HTR-8/SVneo (cell line): Measurements from ENCODE around the gene CRAT.
A peak's percentile ranks its signal among the peaks of the same experiment; 100 is the strongest.

Source experiments
- DNase-seq: peaks from one replicate; pipeline ENCODE4 v3.0.0; 2011; ENCODE audit warnings: low spot score, mixed read lengths; ENCODE audit not compliant: insufficient read length
- FAIRE-seq: peaks from 2 replicates; lab custom pipeline; 2011; peaks lifted over from hg19 to GRCh38; lab: Jason Lieb, UNC

CRAT gene

DNA sequence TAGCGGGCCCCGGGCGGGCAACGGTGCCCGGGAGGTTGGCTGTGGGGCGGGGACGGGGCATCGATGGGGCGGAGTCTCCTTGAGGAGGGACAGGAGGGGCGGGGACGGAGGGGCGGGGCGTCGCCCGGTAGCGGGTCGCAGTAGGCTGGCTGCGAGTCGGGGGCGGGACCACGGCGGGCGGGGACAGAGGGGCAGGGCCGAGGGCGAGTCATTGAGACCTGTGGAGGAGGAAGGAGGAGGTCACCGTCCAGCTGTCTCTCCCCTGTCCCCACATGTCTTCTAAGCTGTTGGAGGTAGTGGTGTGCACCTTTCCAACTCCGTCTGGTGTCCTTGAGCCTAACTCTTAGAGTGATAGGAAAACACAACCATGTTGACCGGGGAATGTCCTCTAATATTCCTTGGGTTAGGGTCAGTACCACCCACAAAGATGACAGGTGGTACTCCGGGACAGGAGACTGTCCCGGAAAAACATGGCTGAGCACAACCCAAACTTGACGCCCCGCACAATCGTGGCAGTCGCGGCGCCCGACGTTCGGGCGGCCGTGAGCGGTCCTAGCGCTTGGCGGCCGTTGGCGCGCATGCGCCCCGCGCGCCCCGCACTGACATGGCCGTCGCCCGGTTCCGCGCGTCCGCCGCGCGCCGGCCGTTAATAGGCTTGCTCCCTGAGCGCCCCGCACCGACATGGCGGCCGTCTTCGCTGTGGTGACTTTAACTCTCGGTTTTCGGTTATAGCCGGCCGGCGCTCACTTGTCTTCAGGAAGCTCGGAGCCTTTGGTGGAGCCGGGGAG is at the start of gene CRAT, which contains the start of gene PTPA:
TSS of gene CRAT (minus strand) at position 54 of the 788 bp plus-strand sequence. CDS start 284 bp downstream, outside the sequence.
TSS of gene PTPA (plus strand) at position 676 of the 788 bp plus-strand sequence. CDS start 186 bp downstream, outside the sequence.
- DNase-seq = peak; percentile 93
- no peak for FAIRE-seq

DNA sequence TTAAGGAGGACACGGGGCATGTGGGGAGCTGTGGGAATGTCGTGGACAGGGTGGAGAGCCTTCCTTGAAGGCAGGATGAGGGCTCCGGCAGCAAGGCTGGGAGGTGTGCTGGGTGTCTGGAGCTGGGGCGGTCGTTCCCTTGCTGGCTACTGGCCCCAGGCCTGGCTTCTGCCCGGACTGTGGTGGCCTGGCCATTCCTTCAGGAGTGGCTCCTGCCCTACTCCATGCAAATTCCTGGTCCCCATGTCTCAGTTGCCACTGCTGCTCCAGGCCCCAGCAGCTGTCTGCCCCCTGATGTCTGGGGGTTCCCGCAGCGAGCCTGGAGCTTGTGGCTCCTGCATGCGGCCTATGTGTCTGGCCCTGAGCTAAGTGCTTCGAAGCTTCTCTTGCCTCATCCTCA is 45.6 kb upstream of the CRAT start:
- no peak for FAIRE-seq
- DNase-seq = no peak

DNA sequence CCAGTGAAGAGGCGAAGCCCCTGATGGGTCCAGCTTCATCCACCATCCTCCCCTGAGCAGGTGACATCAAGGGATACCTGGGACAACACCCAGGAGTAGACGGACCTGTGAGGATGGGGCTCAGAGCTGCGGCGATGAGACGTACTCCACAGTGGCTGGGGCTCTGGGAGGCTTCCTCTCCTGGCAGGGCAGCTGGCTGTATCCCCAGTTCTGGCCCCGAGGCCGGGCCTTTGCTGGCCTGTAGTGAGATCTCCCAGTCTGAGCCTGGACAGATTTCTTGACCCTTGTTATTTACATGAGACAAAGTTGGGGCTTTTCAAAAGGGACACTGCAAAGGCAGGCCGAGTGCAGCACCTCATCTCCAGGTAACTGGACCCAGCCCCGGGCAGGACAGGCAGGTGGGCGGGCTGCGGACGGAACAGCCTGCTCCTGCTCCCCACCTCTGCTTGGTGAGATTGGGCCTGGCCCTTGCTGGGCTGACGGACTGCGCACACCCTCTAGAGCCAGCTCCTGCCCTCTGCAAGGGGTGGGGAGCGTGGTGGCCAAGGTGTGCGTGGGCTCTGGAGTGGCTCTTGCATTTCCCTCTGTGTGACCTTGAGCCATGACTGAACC is 44.4 kb upstream of the CRAT start:
- DNase-seq (no peak), FAIRE-seq (no peak)

DNA sequence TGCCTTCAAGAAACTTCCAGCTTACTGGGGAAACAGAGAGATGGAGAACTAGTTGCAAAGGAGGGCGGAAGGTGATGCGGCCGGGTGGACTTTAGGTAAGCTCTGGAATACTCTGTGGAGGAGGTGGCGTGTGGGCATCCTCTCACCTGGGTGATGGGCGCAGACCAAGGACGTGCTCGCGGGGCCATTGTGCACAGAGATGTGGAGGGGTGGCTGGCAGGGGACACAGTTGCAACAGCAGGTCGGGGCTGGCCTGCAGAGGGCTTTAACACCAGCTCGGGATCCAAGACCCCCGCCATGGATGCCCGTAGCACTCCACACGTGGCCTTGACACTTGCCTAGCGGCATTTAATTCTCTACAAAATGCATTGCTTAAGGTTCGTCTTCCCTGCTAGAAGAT is 40.9 kb upstream of the CRAT start:
- no peak for FAIRE-seq

DNA sequence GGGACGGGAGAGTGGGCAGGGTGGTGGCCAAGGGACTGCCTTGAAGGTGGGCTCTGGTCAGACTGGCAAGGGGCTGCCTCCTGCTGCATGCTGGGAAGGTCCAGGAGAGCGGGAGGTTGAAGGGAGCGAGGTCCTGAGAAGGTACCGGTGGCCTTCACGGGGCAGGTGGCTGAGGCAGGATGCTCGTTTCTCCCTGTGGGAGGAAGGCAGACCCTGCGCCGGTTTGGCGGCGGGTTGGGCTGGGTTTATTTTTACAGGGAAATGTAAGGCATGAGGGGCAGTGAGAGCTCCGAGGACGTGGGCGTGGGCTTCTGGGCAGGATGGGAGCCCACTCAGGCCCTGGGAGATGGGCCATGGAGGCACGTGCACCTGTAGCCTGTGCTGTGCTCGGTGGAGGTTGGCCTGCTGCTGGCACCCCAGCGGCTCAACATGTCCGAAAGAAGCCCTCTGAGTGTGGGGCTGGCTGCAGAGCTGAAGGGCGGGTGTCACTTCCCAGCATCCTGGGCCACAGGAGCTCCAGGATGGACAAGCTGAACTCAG is 40.1 kb upstream of the CRAT start:
- FAIRE-seq = no peak
- DNase-seq = no peak

More for the DNA sequence above, 40.9 kb upstream of the CRAT start:
- no peak for DNase-seq

DNA sequence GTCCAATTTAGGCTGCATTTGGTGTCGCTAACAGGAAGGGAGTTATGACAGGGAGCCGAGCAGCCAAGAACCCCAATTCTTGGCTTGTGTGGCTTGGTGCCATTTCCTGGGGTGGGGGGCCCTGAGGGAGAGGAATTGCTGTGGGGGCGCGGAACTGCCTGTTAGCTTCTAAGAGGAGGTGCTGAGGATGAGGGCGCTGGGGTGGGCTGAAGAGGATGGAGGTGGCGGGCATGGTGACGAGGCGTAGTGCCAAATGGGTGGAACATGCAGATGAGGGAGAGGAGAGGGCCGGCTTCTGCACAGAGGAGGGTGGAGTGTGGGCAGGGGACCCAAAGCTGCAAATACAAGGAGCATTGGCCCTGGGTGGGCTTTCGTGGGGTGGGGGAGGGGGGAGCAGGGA is 39.5 kb upstream of the CRAT start:
- FAIRE-seq (no peak), DNase-seq (no peak)

DNA sequence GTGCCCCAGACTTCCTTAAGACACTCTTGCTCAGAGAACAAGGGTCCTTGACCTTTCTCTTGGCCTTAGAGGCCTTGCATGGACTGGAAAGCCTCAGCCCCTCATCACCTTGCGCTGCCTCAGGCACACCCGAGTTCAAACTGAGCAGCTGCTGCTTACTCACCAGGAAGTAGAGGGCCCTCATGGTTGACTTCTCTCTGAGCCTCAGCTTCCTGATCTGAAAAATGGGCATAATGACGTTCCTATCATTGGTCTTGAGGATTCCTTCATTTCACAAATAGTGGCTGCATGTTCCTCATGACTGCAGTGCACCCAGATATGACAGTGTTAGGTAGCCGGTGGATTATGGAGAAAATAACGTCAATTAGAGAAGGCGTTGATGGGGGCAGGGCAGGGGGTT is 38.8 kb upstream of the CRAT start:
- no peak for FAIRE-seq
- DNase-seq = no peak

DNA sequence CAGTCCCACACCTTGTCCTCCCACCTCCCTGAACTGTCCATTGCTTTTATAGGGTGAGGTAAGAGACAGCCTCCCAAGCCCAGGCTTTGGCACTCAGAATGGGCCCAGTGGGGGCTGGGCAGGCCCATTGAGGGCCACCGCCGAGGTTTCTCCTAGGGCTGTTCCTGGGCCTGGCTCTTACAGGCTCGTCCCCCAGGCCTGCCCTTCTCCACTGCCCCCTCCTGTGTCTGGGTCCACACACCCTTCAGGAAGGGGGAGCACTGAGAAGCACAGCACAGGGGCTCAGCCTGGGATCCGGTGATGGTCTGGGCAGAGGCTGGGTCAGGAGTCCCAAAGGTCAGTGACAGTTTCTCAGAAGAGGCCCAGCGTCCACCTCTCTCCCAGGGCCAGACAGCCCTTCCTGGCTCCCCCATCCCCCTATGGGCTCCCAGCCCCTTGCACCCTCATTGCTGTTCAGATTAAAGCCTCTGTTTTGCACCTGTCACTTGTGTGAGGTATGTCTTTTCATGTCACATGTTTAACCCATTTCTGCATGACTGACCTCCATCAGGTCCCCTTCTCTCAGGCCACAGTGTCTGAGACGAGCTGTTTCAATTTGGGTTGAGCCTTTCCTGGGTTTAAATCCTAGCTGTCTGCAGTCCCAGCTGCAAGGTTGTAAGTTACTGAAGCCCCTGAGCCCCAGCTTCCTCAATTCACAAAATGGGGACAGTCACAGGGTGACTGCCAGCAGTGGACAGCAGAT is 38.0 kb upstream of the CRAT start:
- no peak for DNase-seq
- no peak for FAIRE-seq

DNA sequence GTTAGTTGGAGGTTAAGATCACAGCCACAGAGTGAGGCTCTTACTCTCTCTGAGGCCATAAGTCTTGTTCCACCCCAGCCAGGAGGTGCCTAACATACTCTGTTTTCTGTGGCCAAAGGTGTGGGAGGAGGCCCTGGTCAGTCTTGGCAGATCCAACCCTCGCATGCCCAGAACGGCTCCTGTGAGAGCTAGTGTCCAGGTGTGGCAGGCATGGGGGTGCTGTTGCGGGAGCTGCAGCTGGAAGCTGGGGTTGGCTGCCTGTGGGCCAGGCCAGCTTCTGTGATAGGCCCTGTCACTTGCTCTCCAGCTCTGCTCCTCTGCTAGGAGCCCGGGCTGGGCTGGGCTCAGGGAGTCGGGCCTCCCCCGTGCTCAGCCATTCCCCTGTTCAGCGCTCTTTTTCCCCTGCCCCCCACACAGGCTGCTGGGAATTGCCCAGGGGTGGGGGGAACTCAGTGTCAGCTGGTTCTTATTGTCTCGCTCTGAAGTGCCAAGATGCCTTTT is 35.9 kb upstream of the CRAT start:
- FAIRE-seq (no peak), DNase-seq (no peak)

DNA sequence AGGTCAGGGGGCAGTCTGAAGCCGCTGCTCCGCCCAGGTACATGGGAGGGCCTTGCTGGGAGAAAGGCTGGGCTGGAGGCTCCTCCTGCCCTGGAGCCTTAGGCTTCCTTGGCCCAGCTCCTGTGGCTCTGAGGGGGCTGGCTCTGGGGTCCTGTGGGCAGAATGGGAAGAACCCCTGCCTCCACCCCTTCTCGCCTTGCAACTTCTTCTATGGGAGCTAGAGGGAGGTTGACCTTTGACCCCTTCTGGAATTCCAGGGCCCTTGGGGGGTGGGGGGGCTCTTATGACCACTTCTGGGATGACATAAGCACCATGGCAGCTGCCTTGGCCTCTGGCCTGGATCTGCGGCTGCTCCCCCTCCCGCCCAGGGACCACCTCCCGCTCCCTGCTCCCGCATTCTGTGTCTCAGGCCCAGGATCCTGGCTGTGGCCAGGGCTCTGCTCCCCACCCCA is 35.3 kb upstream of the CRAT start:
- peak; percentile 64 for DNase-seq
- no peak for FAIRE-seq

DNA sequence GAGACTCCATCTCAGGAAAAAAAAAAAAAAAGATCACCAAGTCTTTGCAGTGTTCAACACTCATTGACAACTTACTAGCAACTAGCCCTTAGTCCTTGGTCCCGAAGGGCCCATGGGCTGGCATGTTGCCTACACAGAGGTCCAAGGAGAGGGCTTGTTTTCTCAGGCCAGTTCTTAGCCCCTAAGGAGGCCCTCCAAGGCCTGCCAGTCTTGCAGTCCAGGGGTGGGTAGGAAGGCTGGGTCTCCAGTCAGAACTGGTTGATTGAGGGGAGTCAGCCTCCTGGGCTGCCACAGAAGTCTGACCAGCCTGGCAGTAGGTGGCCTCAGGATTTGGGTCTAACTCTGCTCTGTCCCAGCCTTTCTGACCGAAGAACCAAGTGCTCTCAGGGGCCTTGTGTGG is 34.7 kb upstream of the CRAT start:
- no peak for FAIRE-seq

DNA sequence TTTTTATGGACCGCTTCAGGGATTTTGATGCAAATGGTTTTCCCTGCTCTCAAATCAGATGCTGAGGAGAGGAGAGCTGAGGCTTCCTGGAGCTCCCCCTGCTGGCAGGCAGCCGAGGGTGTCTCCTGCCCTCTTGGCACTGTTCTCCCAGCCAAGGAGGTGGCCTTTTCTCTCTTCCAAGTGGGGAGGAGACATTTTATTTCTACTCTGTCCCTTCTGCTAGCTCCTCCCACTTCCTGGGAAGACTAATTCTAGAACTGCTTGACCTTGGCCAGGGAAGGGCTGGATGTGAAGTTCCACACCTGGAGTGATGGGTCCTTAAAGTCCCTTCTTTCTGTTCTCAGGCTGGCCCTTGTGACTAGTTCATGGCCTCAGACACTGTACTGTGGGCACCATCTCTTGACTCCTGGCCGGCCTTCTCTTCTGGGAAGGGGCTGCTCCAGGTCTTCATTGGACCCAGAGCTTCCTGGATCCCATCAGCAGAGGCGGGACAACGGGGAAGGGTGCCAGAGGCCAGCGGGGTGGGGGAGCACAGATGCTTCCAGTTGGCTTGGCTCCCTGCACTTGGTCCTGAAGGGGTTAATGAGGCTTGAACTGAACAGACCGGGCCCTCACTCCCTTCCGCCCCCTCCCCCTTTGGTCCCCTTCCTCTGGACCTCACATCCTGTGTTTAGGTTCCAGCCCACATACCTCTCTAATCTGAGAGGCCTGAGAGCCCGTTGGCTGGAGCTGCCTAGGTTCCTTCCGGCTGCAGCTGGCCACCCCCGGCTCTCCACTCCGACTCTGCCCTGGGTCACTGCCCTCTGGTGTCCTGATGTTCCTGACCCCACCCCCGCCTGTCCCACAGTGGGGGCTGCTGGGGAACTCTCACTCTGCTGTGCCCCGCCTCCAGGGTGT is 32.7 kb upstream of the CRAT start:
- DNase-seq (peak; percentile 76), FAIRE-seq (no peak)

More for the DNA sequence above, 34.7 kb upstream of the CRAT start:
- DNase-seq = no peak

DNA sequence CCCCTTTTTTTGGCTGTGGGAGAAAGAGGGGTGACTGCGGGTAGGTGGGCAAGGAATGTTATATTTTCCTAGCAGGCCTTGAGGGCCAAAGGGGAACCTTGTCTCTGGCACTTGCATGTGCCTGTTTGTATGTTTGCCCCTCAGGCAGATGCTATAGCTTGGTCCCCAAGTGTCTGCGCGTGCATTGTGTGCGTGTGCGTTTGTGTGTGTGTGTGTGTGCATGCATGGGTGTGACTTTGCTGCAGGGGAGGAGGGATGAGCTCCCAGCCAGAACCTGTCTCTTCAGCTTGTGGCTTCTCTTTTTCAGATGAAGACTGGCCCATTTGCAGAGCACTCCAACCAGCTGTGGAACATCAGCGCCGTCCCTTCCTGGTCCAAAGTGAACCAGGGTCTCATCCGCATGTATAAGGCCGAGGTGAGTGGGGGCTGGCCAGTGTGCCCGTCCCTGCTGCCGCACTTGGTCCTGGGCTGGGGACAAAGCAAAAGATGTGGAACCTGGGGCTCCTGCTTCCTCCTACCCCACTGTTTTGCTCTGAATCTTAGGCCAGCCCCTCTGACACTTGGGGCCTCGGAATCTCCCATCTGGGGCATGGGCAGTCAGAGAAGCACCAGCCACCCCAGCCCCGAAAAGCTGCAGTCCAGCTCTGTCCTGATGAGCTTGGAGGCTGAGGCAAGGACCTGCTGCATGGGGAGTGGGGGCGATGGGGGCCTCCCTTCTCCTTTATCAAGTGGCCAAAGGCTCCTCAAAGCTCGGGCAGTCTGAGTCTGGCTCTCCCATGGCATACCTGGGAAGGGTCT is 31.7 kb upstream of the CRAT start:
- no peak for FAIRE-seq
- no peak for DNase-seq

DNA sequence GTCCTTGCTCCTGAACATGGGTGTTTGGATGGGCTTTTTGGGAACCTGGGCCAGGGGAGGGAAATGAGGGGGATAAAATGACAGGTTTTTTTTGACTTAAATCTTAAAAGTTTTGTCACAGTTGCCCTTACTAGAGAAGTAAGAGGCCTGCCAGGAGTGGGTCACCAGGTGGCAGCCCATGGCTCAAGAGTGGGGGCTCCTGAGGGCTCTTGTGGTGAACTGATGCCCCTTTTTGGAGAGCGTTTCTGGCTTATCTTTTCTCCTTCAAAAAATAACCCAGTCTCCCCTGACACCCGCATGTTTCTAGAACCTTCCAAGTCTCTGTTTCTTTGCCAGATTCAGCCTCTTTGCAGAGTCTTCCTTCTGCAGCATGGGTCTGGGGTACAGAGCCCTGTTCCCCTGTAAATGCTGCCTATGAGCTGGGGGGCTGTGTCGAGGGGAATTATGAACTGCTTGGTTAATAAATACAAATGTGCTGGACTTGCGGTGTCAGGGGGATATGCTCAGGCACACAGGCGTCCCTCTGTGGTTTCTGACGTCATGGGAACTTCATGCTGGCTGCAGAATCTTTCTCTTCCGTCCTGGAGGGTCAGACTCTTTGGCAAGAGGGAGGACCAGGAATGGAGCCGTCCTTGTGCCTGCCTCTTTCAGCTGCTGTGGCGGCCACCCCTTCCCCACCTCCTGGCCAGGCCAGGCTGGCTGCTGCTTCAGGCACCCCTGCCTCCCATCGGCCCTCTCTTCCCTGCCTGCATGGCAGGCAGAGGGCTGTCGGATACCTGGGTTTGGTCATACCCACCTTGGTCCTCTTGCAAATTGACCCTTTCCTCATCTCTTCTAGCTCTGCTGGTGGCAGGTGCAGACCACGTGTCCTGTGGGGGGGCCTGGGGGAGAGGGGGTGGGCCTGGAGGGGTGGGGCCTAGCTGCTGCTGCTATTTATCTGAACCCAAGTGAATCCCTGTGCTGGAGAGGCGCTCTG is 30.8 kb upstream of the CRAT start:
- DNase-seq = no peak
- no peak for FAIRE-seq

DNA sequence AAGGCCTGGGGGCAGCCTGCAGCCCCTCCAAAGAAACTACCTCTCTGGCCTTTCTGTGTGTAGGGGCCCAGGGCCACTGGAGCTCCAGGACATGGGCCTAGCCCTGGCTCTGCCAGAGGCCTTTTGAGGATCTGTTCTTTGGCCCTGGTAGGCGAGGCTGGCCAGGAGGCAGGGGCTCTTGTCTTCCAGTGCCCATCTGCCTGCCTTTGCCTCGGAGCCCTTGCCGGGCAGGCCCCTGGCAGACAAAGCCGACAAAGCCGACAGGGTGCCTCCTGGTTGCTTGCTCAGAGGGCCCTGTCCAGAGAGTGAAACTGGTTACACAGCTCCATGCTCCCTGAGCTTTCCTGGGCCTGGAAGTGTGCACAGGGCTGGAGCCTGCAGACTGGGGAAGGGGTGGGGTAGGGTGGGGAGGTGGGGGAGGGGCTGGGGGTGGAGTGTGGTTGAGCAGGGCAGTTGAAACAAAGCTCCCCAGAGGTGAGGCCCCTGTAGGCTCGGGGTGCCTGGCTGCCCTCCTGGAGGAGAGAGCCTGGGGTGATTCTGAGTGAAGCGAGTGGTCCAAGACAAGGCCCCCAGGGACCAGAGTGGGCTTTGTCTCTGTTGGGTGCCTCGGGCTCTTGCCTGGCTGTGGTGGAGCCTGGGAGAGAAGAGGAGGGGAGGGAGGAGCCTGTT is 29.9 kb upstream of the CRAT start:
- FAIRE-seq = no peak

DNA sequence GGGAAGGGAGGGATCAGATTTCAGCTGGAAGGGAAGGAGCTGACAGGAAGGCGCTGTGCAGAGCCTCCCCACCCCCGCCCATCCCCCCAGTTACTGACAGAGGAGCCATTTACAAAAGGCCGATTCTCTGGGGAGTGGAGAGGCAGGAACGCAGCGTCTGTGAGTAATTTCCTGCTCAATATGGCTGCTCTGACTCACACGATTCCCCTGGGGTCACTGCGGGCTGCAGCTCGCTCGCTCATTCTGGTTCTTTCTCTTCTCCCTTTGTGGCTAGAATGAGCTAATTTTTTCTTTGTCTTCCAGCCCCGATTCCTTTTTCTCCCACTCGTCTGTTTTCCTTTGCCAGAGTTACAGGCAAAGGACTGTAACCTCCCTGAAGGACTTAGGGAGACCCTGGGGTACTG is 29.4 kb upstream of the CRAT start:
- DNase-seq (peak; percentile 91), FAIRE-seq (no peak)

More for the DNA sequence above, 29.9 kb upstream of the CRAT start:
- no peak for DNase-seq
